Activated CD4-positive, alpha-beta T cell treated with anti-CD3 and anti-CD28 coated beads, Interleukin-10, Interleukin-2, amounts not matched to agents 100 ng/mL and 50 ng/mL, durations not matched to agents 16 hours and 8 hours (primary cell): ENCODE data around the gene SLC25A21.
A peak's percentile ranks its signal among the peaks of the same experiment; 100 is the strongest.

Experiments
- DNase-seq: peaks from one replicate; pipeline ENCODE4 v3.0.0-alpha.2; 2020

SLC25A21 gene

DNA sequence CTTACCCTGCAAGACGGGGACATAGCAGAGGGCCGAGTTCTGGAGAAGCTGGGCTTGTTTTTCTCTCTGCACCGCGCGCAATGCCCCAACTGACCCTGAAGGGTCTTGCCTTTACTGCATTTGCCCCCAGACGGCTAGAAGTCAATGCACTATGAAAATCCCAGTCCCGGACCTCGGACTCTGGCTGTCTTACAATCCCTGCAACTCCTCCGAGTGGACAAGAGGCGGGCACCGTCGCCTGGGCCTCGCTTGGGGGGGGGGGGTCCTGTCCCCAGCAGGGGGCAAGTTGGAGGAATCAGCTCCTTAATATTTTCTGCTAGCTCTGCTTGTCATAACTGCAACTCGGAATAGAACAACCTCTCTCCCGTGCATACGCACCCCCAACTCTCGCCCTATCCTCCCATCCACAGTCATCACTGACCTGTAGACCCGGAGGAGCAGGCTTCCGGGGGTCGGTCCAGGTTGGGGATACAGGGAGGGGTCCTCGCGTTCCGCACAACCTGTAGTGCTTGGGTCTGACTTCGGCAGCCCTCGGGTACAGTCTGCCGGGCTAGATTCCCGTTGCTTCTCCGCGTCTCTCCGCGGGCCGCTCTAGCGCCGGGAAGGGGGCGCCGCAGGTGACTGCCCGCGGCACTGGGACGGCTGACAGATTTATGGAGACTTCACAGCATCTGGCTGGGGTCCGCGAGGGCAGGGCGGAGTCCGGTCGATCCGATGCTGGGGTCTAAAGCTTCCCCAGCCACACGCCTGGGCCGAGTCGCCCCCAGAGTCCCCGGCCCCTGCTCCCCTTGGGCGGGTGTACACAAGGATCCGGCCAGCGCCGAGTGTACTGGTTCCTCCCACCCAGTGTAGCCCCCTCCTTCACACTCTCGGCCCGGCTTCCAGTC lies 514.0 kb downstream of the SLC25A21 start:
- no peak for DNase-seq

DNA sequence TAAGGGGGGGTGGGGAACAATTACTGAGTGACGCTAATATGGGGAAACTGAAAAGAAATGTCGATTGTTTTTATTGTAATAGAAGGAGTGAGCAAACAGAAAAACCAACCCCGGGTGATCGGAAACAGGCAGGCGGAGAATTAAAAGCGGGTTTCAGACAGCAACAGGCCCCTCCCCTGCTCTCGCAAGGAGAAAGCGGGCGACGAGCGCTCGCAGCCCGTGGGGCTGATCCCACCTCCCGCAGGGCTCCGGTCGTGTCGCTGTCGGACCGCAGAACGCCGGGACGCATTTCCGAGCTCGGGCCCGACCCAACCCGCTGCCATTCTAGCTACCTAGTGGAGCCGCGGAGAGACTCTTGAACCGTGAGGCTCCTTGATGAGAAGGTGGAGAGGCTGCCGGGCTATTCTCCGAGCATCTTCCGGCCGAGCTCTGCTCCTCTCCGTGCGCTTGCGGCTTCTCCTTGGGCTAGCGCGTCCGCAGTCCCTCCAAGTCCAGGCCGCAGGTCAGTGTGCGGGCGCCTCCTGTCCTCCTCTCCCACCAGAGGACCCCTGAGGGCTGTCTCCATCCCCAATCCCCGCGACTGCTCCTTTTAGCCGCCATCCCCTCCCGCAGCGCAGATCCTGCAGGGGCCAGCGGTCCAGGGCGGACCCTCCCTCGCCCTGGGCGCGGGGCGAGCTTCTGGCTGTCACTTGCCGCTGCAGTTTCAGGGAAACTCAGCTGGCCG lies 514.8 kb downstream of the SLC25A21 start:
- DNase-seq, result no peak

- no peak for DNase-seq
Observed at GRCh38 chr14:36656687-36657398, 515.6 kb downstream of the SLC25A21 start.

DNA sequence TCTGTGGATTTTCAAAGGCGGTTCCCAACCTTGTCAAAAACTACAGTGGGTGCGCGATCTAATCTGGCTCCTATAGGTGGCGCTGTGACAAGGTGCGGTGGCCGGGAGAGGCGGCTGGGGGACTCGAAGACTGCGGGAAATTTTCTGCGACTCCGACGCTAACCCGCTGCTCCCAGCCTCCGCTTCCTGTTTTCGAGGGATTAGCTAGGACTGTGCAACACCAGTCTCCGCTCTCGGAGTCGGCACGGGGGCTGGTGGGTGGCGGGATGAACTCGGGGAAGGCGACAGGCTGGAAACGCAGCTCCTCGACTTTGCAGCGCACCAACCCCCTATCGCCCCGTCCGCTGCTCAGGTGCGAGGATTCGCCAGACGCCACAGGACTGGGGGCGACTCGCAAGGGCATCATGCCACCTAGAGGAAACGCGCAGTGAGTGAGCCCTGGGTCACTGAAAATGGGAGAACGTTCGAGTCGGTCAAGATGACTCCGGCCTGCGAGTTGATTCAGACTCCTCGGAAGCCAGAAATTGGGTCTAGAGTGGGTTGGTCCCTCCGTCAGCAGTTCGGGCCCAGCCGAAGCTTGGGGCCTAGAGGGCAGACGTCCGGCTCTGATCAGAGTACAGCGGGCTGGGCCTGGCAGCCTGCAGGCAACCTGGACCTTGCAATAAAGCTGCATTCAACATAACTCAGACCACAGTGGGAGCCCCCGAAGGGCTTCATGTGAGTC lies 516.3 kb downstream of the SLC25A21 start:
- DNase-seq, result peak; percentile 42

DNA sequence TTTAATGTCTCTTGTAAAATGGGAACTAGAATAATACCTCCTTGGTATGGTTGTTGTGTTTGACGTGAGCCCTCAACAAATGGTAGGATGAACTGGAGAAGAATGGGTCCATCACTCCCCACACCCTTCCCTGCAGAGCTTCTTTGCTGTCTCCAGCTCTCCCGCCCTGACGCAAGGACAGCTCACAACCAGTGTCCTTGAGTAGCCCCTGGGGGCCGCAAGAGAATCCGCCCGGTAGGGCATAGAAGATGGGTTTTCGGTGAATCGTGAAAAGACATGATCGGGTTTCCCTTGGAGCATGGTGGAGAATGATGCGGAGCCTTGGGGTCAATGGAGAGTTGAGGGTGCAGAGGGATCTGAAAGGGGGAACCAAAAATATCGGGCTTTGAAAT lies 516.8 kb downstream of the SLC25A21 start:
- DNase-seq, result no peak

DNA sequence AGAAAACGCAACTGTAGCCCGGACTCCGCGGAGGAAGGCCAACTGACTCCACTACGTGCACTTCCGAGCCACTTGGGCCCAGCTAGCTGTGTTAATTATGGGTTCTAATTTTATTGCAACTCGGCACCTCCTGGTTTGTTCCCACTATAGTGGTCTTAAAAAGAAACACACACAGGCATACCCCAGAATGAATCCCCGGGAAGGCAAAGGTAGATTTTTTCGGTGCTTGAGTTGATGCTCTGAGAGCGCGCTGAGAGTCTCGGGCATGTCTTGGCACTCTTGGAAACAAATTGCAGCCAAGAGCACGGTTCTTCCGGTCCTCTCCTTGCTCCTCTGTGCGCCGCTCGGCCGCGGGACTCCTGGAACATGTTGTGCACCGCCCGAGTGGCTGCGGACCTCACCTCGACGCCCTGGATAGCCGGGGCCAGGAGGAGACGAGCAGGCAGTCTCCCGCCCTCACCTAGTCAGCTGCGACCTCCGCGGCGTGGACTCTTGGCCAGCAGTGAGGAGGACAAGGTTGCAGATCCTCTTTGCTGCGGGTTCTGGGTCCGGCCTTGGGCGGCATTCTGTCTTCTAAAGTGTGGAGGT lies 517.5 kb downstream of the SLC25A21 start:
- DNase-seq, result no peak

DNA sequence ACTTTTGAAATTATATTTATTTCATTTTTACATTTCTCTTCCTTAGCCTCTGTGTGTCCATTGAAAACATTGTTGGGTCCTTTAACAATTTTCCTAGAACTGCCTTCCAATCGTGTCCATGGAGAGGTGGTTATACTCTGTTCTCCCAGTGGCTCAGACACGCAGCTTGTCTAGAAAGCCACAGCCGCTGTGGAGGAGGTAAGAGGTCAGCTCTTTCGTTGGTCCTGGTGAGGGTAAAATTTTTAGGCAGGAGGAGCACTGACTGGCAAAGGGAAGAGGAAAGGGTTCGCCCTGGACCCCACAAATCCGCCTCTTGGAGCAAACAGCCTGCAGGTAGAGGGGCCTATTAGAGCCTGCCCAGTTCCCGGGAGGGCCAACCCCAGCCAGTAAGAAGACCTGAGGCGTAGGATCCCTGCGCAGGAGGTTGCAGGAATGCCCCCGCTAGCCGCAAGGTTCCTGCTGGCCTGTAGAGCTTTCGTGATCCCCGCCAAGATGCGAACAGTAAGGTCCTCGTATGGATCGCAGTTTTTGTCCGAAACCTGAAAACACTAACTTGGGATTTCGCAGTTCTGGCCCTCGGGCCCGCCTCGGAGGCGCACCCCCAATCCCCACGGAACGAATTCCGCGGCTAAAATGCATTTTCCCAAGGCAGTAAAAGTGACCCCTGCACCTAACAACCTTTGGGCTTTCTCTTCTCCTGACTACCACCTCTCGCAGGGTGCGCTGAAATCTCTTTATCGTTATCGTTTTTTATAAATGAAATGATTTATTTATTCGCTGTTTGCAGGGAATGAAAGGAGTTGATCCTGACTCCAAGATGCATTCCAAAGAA lies 518.2 kb downstream of the SLC25A21 start:
- DNase-seq, result no peak

GRCh38 chr14:36653413-36653812 lies 519.0 kb downstream of the SLC25A21 start:
- no peak for DNase-seq

GRCh38 chr14:36652542-36653201 lies 519.7 kb downstream of the SLC25A21 start:
- no peak for DNase-seq

DNA sequence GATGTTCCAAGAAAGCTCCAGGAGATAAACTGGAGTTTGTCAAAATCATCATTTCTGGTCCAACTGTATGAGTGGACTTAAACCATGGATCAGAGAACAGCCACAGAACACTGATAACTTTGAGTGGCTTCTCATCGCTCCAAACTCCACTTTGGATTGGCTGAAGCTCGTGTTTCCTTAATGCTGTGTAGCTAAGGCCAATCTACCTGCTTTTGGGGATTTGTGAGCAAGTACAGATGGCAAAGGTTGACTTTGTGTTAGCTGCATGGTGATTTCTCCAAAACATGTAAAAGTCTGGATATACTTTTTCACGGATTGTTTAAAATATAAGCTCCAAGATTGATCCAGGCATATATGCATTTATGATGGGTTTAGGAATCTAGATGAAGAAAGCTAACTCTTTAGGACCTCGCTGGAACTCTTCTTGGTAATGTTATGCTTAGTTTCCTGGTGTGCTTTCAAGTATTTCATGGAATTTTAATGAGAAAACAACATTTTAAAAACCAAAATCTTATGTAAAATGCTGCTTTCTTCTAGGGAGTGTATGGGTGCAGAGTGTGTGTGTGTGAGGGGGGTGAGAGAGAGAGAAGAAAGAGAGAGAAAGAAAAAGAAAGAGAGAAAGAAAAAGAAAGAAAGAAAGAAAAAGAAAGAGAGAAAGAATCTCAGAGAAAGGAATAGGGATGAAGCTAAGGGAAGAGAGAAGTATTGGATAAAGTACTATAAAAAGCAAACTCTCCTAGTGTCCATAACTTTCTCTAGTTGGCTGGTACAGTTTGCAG lies 522.3 kb downstream of the SLC25A21 start:
- DNase-seq, result no peak

GRCh38 chr14:36647824-36648753 lies 524.3 kb downstream of the SLC25A21 start:
- DNase-seq, result no peak

DNA sequence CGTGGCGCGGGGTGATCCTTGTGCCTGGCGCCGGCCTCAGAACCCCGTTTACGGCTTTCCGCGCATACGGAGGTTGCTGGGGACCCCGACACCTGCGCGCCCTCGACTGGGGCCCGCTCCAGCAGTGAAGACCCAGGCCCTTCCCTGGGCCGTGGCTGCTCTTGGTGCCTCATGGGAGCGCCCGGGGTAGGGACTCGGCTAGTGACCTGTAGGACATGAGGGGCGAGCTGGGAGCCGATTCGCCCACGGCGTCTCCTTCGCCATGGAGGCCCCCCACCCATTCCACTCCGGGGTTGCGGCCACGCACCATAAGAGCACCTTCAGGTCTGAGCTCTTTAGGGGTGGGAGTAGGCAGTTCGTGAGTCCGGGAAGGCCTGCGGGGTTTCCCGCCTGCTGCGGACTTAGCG lies 525.0 kb downstream of the SLC25A21 start:
- no peak for DNase-seq

DNA sequence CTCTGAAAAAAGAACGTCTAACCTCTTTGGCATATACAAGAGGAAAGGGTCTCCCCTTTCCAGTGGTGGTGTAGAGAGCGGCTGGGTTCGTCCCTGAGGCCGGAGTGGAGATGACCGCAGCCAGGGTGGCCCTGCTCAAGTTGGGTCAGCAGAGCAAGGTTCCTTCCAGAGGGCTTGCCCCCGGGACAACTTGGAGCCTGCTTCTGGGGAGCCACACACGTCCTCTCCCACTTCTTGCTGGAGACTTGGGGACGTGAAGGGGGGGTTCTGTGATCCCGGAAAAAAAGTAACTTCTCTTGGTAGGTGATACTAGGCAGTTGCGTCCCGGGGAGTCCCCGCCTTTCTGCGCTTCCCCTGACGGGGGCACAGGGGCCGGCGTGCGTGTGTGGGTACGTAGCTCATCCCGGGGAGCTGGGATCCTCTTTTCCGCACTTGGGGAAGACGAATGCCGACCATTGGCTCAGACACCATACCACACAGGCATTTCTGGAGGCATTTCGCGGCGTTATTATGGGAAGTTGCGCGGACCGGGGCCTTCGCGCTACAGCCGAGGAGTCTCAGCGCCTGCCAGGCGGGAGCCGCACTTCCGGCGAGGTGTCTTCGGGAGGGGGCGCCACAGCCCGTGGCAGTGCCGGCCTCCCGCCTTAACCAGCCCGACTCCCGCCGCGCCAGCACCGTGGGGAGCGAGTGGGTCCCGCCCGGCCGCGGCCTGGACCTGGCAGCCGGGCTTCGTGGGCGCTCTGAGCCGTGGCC lies 525.6 kb downstream of the SLC25A21 start:
- no peak for DNase-seq

- DNase-seq, result no peak
Observed at GRCh38 chr14:36633580-36633979, 538.8 kb downstream of the SLC25A21 start.
